HG03159 (cell line): ENCODE measurements around the gene ADARB2.
A peak's percentile ranks its signal among the peaks of the same experiment; 100 is the strongest.

Source experiments
- ATAC-seq: cut with Tn5 transposase; IDR thresholded peaks from one replicate; pipeline ENCODE4 v1.9.1; 2021; ENCODE audit warnings: mild to moderate bottlenecking, moderate library complexity; ENCODE audit not compliant: unreplicated experiment

The ADARB2 gene

GRCh38 chr10:1509011-1509530 is 228.3 kb downstream of the ADARB2 start:
- no peak for ATAC-seq

GRCh38 chr10:1508096-1508495 is 229.2 kb downstream of the ADARB2 start:
- no peak for ATAC-seq

- no peak for ATAC-seq
These were observed 229.9 kb downstream of the ADARB2 start for GRCh38 chr10:1507436-1507835.

- ATAC-seq, result no peak
These were observed 232.4 kb downstream of the ADARB2 start for GRCh38 chr10:1504940-1505339.

- ATAC-seq, result no peak
These were observed 233.0 kb downstream of the ADARB2 start for GRCh38 chr10:1504286-1504685.

- no peak for ATAC-seq
These were observed 234.9 kb downstream of the ADARB2 start for GRCh38 chr10:1502451-1502850.

- ATAC-seq, result no peak
These were observed 237.9 kb downstream of the ADARB2 start for GRCh38 chr10:1499359-1499957.

- no peak for ATAC-seq
These were observed 238.5 kb downstream of the ADARB2 start for GRCh38 chr10:1498746-1499358.

- no peak for ATAC-seq
These were observed 241.3 kb downstream of the ADARB2 start for GRCh38 chr10:1495915-1496517.

GRCh38 chr10:1492641-1493040 is 244.7 kb downstream of the ADARB2 start:
- ATAC-seq, result no peak

- ATAC-seq, result no peak
These were observed 245.4 kb downstream of the ADARB2 start for GRCh38 chr10:1491901-1492300.

- ATAC-seq, result no peak
These were observed 247.5 kb downstream of the ADARB2 start for GRCh38 chr10:1489801-1490200.

- ATAC-seq, result peak; percentile 95
These were observed 248.3 kb downstream of the ADARB2 start for GRCh38 chr10:1488970-1489548.

GRCh38 chr10:1486841-1487687 is 250.3 kb downstream of the ADARB2 start:
- ATAC-seq, result no peak

GRCh38 chr10:1485357-1485756 is 252.0 kb downstream of the ADARB2 start:
- ATAC-seq, result no peak

- ATAC-seq, result no peak
These were observed 253.5 kb downstream of the ADARB2 start for GRCh38 chr10:1483826-1484225.

- no peak for ATAC-seq
These were observed 254.1 kb downstream of the ADARB2 start for GRCh38 chr10:1483246-1483645.

- no peak for ATAC-seq
These were observed 259.7 kb downstream of the ADARB2 start for GRCh38 chr10:1477578-1477977.

- no peak for ATAC-seq
These were observed 260.9 kb downstream of the ADARB2 start for GRCh38 chr10:1476455-1476803.

GRCh38 chr10:1475771-1476454 is 261.4 kb downstream of the ADARB2 start:
- no peak for ATAC-seq
